ENCODE data around the gene NISCH.

DNA sequence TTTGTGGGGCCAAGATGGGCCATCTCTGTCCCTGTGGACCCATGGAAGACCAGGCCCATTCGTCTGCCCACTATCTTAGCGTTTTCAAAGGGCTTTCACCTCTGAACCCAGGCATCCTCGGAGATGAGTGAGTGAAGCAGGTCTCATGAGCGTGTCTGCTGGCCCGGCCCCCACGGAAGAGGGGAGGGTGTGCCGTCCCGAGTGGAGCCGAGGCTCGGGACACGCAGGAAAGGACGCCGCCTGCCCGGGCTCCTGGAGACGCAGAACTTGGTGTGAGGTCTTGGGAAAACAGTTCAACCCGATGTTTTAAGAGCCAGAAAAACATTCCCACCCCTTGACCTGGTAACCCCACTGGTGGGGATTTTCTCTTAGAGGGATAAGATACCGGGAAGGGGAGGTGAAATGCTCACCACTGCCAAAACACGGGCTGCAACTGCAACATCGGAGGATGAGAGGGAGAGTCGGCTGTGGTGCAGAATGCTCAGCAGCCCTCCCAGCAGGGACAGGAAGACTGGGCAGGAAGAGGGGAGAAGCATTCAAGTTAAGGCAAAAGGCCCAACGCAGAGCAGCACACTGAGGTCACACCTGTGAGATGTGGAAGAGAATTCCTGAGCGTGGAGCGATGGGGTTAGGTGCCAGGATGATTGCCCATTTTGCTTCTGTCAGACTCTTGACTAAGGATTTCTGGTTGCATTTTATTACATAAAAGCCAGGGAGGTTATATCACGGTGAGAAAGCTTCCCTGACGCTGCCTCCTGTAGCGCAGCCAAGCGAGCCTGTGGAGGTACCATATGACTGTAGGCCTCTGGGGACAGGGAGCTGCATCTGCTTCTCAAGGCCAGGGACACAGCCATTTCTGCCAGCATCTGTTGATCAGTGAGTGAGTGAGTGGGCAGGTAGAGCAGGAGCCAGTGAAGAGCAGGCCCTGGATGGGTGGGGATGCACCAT lies 25.6 kb downstream of the NISCH start:
- TF ChIP-seq, protein P1, sequence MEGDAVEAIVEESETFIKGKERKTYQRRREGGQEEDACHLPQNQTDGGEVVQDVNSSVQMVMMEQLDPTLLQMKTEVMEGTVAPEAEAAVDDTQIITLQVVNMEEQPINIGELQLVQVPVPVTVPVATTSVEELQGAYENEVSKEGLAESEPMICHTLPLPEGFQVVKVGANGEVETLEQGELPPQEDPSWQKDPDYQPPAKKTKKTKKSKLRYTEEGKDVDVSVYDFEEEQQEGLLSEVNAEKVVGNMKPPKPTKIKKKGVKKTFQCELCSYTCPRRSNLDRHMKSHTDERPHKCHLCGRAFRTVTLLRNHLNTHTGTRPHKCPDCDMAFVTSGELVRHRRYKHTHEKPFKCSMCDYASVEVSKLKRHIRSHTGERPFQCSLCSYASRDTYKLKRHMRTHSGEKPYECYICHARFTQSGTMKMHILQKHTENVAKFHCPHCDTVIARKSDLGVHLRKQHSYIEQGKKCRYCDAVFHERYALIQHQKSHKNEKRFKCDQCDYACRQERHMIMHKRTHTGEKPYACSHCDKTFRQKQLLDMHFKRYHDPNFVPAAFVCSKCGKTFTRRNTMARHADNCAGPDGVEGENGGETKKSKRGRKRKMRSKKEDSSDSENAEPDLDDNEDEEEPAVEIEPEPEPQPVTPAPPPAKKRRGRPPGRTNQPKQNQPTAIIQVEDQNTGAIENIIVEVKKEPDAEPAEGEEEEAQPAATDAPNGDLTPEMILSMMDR (IDR thresholded peaks at IDR 0.05): no peak
- TF ChIP-seq EZH2 (IDR thresholded peaks at IDR 0.05): no peak
